ENCODE results near the gene NME4.
"Not testable (repeated sequence)": the region's sequence is repeated elsewhere in the genome, so short reads cannot be mapped to it uniquely, and the experiment has no call there.

Gene NME4

GRCh38 chr16:399340-400019, 2.5 kb downstream of the NME4 start:
- no peak for DNase-seq

GRCh38 chr16:400061-400591, 3.1 kb downstream of the NME4 start:
- no peak for DNase-seq

- DNase-seq = peak; percentile 99
Measured at GRCh38 chr16:401468-402348, 4.7 kb downstream of the NME4 start, which contains the start of gene DECR2. Gene DECR2, plus strand, starts transcription at chr16:401885. Its CDS starts 79 bp downstream, at chr16:401964.

GRCh38 chr16:404971-405486, 8.0 kb downstream of the NME4 start:
- no peak for DNase-seq

GRCh38 chr16:405548-406506, 8.8 kb downstream of the NME4 start:
- no peak for DNase-seq

- DNase-seq = no peak
Measured at GRCh38 chr16:407253-407652, 10.3 kb downstream of the NME4 start.

- DNase-seq = no peak
Measured at GRCh38 chr16:410516-411178, 13.6 kb downstream of the NME4 start.

- no peak for DNase-seq
Measured at GRCh38 chr16:411576-412265, 14.7 kb downstream of the NME4 start.

- DNase-seq = no peak
Measured at GRCh38 chr16:414395-415169, 17.6 kb downstream of the NME4 start.

GRCh38 chr16:415170-415498, 18.1 kb downstream of the NME4 start:
- DNase-seq = not testable (repeated sequence)

GRCh38 chr16:422179-422578, 25.2 kb downstream of the NME4 start:
- DNase-seq = not testable (repeated sequence)

GRCh38 chr16:424033-424622, 27.1 kb downstream of the NME4 start:
- DNase-seq = no peak

GRCh38 chr16:424623-425081, 27.7 kb downstream of the NME4 start:
- DNase-seq = no peak

- DNase-seq = peak; percentile 75
Measured at GRCh38 chr16:425082-425718, 28.2 kb downstream of the NME4 start, which contains the start of gene RAB11FIP3. Gene RAB11FIP3, plus strand, starts transcription at chr16:425649. Its CDS starts 358 bp downstream, at chr16:426007.

GRCh38 chr16:425740-426114, 28.7 kb downstream of the NME4 start:
- no peak for DNase-seq

- no peak for DNase-seq
Measured at GRCh38 chr16:426115-426905, 29.3 kb downstream of the NME4 start.

GRCh38 chr16:426906-427249, 29.9 kb downstream of the NME4 start:
- DNase-seq = no peak

- no peak for DNase-seq
Measured at GRCh38 chr16:427250-427649, 30.3 kb downstream of the NME4 start.

- no peak for DNase-seq
Measured at GRCh38 chr16:430904-431303, 33.9 kb downstream of the NME4 start.
